ENCODE results near the gene MERTK.

GRCh38 chr2:112062894-112063293 is 164.5 kb downstream of the MERTK start:
- no peak for TF ChIP-seq CTCF (IDR thresholded peaks at IDR 0.05)
- TF ChIP-seq POLR2A (IDR thresholded peaks at IDR 0.05): no peak
- TF ChIP-seq POLR2AphosphoS5 (IDR thresholded peaks at IDR 0.05): no peak
